T-helper 2 cell (primary cell): ENCODE measurements around the gene TARP.
"Not testable (repeated sequence)": the region's sequence is repeated elsewhere in the genome, so short reads cannot be mapped to it uniquely, and the experiment has no call there.

Source experiments
- DNase-seq, 5 experiments: peaks; one replicate each; pipeline versions ENCODE4 v3.0.0 to v3.0.0-alpha.2; 2012 to 2022

TARP gene

GRCh38 chr7:38296059-38296857 lies 22.8 kb upstream of the TARP start:
- no peak for DNase-seq

DNA sequence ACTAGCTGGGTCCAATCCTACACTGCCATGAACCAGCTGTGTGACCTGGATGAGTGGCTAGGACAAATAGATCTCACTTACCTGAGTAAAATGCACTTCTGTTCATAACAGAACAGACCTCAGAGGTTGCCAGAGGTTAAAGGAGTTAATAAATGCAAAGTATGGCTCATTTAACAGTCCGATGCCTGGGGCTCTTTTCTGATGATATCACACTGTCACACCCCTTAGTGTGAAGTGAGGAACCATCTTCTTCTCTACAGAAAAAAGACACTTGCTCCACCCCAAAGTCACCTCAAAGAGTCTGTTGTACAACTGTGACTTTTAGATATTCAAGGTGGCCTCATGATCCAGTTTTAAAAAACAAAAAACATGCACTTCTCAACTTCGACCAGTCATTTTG lies 21.5 kb upstream of the TARP start:
- DNase-seq = no peak

- no peak for DNase-seq
Observed at GRCh38 chr7:38292442-38292841, 19.0 kb upstream of the TARP start.

GRCh38 chr7:38291650-38292049 lies 18.2 kb upstream of the TARP start:
- no peak for DNase-seq

DNA sequence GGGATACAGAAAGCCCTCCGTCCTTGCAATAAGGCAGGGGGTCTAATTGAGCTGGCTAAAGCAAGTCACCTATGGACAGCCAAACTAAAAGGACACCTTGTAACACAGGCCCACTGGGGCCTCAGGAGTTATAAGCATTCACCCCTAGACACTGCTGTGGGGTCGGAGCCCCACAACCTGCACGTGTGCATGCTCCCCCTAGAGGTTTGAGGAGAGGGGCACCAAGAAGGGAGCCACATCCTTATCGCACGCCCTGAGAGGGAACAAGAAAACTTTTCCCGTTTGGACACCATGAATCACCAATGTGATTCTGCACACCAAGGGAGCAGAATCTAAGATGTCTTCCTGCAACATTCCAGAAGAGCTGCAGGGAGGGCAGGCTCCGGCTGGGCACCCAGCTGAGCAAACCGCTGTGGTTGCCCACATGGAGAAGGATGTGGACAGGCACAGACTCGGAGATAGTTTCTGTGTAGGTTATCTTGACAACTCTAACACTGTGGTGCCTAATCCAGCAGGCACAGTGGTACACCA lies 17.7 kb upstream of the TARP start:
- DNase-seq = no peak

- DNase-seq = no peak
Observed at GRCh38 chr7:38284553-38284952, 11.1 kb upstream of the TARP start.

DNA sequence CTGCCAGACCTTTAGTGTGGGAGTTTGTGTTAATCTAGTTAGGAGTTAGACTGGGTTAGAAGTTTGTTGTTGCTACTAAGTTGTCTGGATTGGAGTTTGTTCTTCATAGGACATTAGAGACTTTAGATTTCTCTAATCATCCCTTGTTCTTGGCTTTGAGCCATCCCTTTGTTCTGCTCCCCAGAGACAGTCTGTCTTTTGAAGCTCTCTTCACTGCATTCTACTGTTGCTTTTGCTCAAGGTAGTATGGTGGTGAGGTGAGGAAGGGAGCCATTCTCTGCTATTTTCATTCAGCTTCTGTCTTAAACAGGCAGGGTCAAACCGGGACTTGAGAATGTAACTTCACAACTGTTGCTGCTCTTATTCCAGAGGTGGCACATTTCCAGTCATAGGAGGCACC lies 10.4 kb upstream of the TARP start:
- no peak for DNase-seq

DNA sequence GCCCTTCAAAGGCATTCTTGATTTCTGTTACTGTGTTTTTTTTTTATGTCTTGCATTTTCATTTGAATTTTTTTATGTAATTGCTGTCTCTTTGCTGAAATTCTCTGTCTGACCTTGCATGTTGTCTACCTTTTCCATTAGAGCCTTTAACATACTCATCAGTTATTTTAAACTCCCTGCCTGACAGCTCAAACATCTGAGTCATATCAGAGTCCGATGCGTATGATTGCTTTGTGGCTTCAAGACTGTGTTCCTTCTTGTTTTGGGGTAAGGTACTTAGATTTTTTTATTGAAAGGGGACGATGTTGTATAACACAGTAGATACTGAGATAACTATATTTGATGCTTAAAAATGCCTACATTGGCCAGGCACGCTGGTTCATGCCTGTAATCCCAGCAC lies 9.7 kb upstream of the TARP start:
- no peak for DNase-seq

GRCh38 chr7:38282081-38282480 lies 8.6 kb upstream of the TARP start:
- DNase-seq = no peak

GRCh38 chr7:38281266-38281665 lies 7.8 kb upstream of the TARP start:
- DNase-seq = no peak

DNA sequence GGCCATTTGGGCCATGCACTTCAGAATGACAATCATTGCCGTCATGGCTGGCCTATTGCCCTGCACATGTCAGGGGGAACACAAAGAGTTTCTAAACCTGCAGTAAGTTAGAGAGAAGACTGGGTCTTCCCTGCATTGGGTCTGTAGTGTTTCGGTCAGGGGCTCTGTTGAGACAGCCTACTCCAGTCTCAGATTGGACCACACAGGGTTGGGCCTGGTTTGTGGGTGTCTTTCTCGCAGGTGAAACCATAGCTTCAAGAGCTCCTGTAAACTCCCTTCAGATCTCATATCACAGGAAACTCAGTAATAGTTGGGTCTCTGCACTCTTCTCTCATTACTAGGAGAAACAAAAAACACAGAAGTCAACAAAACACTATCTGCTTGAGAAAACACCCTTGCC lies 7.3 kb upstream of the TARP start:
- no peak for DNase-seq

- no peak for DNase-seq
Observed at GRCh38 chr7:38280000-38280399, 6.6 kb upstream of the TARP start.

DNA sequence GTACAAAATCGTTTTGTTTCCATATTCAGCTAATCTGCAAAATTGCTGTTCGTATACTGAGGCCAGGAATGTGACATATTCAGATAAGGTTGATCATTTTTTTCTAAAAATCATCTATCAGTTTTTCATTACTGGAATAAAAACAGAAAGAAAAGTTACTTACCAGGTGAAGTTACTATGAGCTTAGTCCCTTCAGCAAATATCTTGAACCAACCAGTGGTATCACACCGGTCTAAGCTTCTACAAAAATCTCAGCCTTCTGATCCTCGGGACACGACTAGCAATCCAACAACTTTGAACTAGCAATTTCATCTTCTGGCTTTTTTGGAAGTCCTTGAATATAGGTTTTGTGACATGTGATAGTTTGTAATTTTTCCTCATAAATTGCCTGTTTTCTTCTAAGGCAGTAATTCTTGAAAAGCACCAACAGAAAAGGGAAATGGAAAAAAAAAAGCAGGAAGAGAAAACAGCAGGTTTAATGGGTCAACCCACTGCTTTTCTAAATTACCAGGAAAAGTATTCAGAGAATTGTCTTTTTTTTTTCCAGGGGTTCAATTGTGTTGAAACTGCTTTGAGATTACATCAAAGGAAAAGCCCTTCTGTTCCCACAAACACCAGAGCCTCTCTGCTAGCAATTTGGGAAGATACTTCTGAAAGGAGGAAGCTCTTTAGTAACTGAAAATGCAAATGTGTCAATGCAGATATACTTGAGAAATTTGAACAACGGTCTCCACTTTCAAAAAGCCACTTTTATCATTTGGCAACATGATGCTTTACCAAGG lies 2.9 kb upstream of the TARP start:
- DNase-seq = no peak

- DNase-seq = no peak
Observed at GRCh38 chr7:38274927-38275620, 1.6 kb upstream of the TARP start.

GRCh38 chr7:38274486-38274885 lies 1.1 kb upstream of the TARP start:
- DNase-seq = peak in 1 of 5 experiments; percentile 5

DNA sequence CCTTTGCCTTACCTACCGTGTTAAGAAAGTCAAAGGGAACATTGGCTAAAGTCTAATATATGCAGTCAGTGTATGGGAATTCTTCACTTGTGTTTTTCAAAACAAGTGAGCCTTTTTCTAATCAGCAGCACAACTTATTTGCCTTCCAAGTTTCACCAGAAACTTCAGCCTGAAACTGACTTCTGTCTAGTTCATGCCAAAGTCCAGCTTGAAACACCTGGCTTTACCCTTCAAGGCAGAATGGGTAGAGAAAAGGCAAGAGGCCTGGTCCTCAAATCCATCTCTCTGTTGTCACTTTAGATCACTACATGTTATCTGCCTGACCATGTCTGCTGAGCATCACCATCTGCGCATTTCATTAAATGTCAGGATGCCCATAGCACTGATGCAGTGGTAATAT lies 3.0 kb downstream of the TARP start:
- DNase-seq = not testable (repeated sequence)

- DNase-seq = not testable (repeated sequence)
Observed at GRCh38 chr7:38269704-38270346, 3.6 kb downstream of the TARP start.

GRCh38 chr7:38265958-38266357 lies 7.5 kb downstream of the TARP start:
- not testable (repeated sequence) for DNase-seq

DNA sequence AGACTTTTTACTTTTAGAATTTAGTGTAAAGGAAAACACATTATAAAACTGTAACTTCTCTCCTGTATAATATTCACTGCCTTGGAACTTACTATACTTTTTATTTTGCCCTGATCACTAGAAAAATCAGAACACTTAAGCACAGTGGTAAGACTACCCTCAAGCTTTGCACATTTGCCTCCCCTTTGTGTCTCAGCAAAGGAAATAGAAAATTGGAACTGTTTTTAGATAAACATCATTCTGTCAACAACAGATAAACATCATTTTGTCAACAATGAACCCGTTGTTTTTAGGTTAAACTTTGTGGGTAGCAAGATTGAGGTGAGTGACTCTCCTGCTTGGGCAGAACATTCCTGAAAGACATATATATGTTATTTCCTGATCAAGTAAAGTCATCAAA lies 8.8 kb downstream of the TARP start:
- DNase-seq = peak in 1 of 5 experiments; percentile 24

- DNase-seq = not testable (repeated sequence)
Observed at GRCh38 chr7:38263274-38263673, 10.2 kb downstream of the TARP start.

- DNase-seq = no peak
Observed at GRCh38 chr7:38262545-38262944, 10.9 kb downstream of the TARP start.

- not testable (repeated sequence) for DNase-seq
Observed at GRCh38 chr7:38262026-38262425, 11.4 kb downstream of the TARP start.

- not testable (repeated sequence) for DNase-seq
Observed at GRCh38 chr7:38261601-38262000, 11.8 kb downstream of the TARP start.
